Measurements from ENCODE around the gene ZBTB17.
"Not testable (repeated sequence)": the region's sequence is repeated elsewhere in the genome, so short reads cannot be mapped to it uniquely, and the experiment has no call there.

Gene ZBTB17

GRCh38 chr1:15928971-15929965, 46.6 kb downstream of the ZBTB17 start:
- no peak overlapping the region for H3K27ac ChIP-seq (replicated peaks)
- TF ChIP-seq CTCF (IDR thresholded peaks at IDR 0.05; ENCODE audit: insufficient read depth, low read length): no peak
- TF ChIP-seq REST (IDR thresholded peaks at IDR 0.05; ENCODE audit: insufficient replicate concordance, low read depth): no peak
- no peak for TF ChIP-seq GABPA (IDR thresholded peaks at IDR 0.05; ENCODE audit: low read depth)
- no peak for TF ChIP-seq POLR2AphosphoS5 (IDR thresholded peaks at IDR 0.05; ENCODE audit: low read depth)
- no peak for TF ChIP-seq SPI1 (IDR thresholded peaks at IDR 0.05; ENCODE audit: borderline replicate concordance, low read depth)
- H3K27me3 ChIP-seq (ENCODE audit: insufficient read depth, poor library complexity, severe bottlenecking): no peaks in the 10 kb centered on the region
- no peak overlapping the region for H3K4me3 ChIP-seq (replicated peaks; ENCODE audit: insufficient read depth, low read length)
- DNase-seq (ENCODE audit: low read depth in 1 of 2, low spot score in 1 of 2): no peak

- not testable (repeated sequence) for H3K27me3 ChIP-seq (ENCODE audit: insufficient read depth, poor library complexity, severe bottlenecking); H3K27ac ChIP-seq (replicated peaks); DNase-seq (ENCODE audit: low read depth in 1 of 2, low spot score in 1 of 2); H3K4me3 ChIP-seq (replicated peaks; ENCODE audit: insufficient read depth, low read length)
These were observed 49.5 kb downstream of the ZBTB17 start for GRCh38 chr1:15926448-15926847.

GRCh38 chr1:15923241-15923640, 52.7 kb downstream of the ZBTB17 start:
- no peaks in the 10 kb centered on the region for H3K27me3 ChIP-seq (ENCODE audit: insufficient read depth, poor library complexity, severe bottlenecking)
- no peak overlapping the region for H3K27ac ChIP-seq (replicated peaks)
- no peak for TF ChIP-seq SPI1 (IDR thresholded peaks at IDR 0.05; ENCODE audit: borderline replicate concordance, low read depth)
- TF ChIP-seq REST (IDR thresholded peaks at IDR 0.05; ENCODE audit: insufficient replicate concordance, low read depth): no peak
- TF ChIP-seq CTCF (IDR thresholded peaks at IDR 0.05; ENCODE audit: insufficient read depth, low read length): no peak
- TF ChIP-seq POLR2AphosphoS5 (IDR thresholded peaks at IDR 0.05; ENCODE audit: low read depth): no peak
- no peak for TF ChIP-seq GABPA (IDR thresholded peaks at IDR 0.05; ENCODE audit: low read depth)
- no peak overlapping the region for H3K4me3 ChIP-seq (replicated peaks; ENCODE audit: insufficient read depth, low read length)
- no peak for DNase-seq (ENCODE audit: low read depth in 1 of 2, low spot score in 1 of 2)

- DNase-seq (ENCODE audit: low read depth in 1 of 2, low spot score in 1 of 2): no peak
- H3K27ac ChIP-seq (replicated peaks): no peak overlapping the region
- H3K4me3 ChIP-seq (replicated peaks; ENCODE audit: insufficient read depth, low read length): no peak overlapping the region
- TF ChIP-seq GABPA (IDR thresholded peaks at IDR 0.05; ENCODE audit: low read depth) (no peak), CTCF (IDR thresholded peaks at IDR 0.05; ENCODE audit: insufficient read depth, low read length) (no peak), REST (IDR thresholded peaks at IDR 0.05; ENCODE audit: insufficient replicate concordance, low read depth) (no peak), SPI1 (IDR thresholded peaks at IDR 0.05; ENCODE audit: borderline replicate concordance, low read depth) (no peak), POLR2AphosphoS5 (IDR thresholded peaks at IDR 0.05; ENCODE audit: low read depth) (no peak)
- no peaks in the 10 kb centered on the region for H3K27me3 ChIP-seq (ENCODE audit: insufficient read depth, poor library complexity, severe bottlenecking)
These were observed 56.8 kb downstream of the ZBTB17 start for GRCh38 chr1:15918962-15919715.
